GM10248 (cell line): ENCODE results near the gene STARD3.

Source experiments
- CTCF ChIA-PET: fragments of 300-600 bp; sonication (Branson Sonifier 250); formaldehyde crosslinking; extraction: SDS; loops from one replicate; lab custom pipeline; 2021; ENCODE audit warnings: antibody characterized with exemption; lab: Yijun Ruan, JAX
- POLR2A ChIA-PET: fragments of 350-650 bp; sonication (Branson Sonifier 250); formaldehyde crosslinking; extraction: SDS; loops from one replicate; lab custom pipeline; 2020; ENCODE audit warnings: antibody characterized with exemption; lab: Yijun Ruan, JAX
- DNase-seq: peaks from one replicate; pipeline ENCODE4 v3.0.0; 2012; ENCODE audit errors: extremely low spot score
- CTCF ChIP-seq: IDR thresholded peaks from 2 replicates; pipeline ENCODE4 v1.5.1; 2012; ENCODE audit warnings: mild to moderate bottlenecking, low read depth; ENCODE audit errors: extremely low read depth, missing control alignments, control extremely low read depth

STARD3 gene

GRCh38 chr17:39677072-39677471 is 40.1 kb downstream of the STARD3 start:
- ChIA-PET CTCF (interaction anchor here (1.3 to 21.1 kb wide), 7 partner anchors 7 to 55 kb away, joined by 6 to 180 read pairs (median 12); partner anchors contain the start of genes PGAP3, PNMT and TCAP), POLR2A (no interaction called here)
- DNase-seq = no peak
- no peak for TF ChIP-seq CTCF

GRCh38 chr17:39677542-39678339 is 40.8 kb downstream of the STARD3 start:
- POLR2A ChIA-PET = no interaction called here
- no peak for TF ChIP-seq CTCF

GRCh38 chr17:39678340-39679116 is 41.6 kb downstream of the STARD3 start:
- POLR2A ChIA-PET = no interaction called here
- CTCF ChIA-PET = interaction anchor here (0.9 to 21.1 kb wide), 8 partner anchors 9 to 57 kb away, joined by 3 to 180 read pairs (median 10); partner anchors contain the start of genes PGAP3, PNMT and TCAP

More at GRCh38 chr17:39677542-39678339, 40.8 kb downstream of the STARD3 start:
- no peak for DNase-seq
- CTCF ChIA-PET = interaction anchor here (1.2 to 21.1 kb wide), 8 partner anchors 8 to 56 kb away, joined by 3 to 180 read pairs (median 10); partner anchors contain the start of genes PGAP3, PNMT and TCAP

GRCh38 chr17:39679521-39680192 is 42.7 kb downstream of the STARD3 start:
- no peak for DNase-seq
- ChIA-PET CTCF (interaction anchor here (0.8 to 21.1 kb wide), 10 partner anchors 10 to 395 kb away, joined by 3 to 180 read pairs (median 9); partner anchors contain the start of genes MIEN1, PNMT and TCAP), POLR2A (interaction anchor here (0.8 kb wide), 1 partner anchor 9 kb away, joined by 3 read pairs; no protein-coding TSS in a partner anchor)
- TF ChIP-seq CTCF = no peak

More at GRCh38 chr17:39678340-39679116, 41.6 kb downstream of the STARD3 start:
- TF ChIP-seq CTCF = no peak
- no peak for DNase-seq

GRCh38 chr17:39683295-39683939 is 46.5 kb downstream of the STARD3 start:
- CTCF ChIA-PET = interaction anchor here (1.0 to 1.5 kb wide), 2 partner anchors 12 to 29 kb away, joined by 4 to 5 read pairs; no protein-coding TSS in a partner anchor
- TF ChIP-seq CTCF = no peak

More at GRCh38 chr17:39683295-39683939, 46.5 kb downstream of the STARD3 start:
- no peak for DNase-seq
- POLR2A ChIA-PET = no interaction called here
